Measurements from ENCODE around the gene MSANTD1.

DNA sequence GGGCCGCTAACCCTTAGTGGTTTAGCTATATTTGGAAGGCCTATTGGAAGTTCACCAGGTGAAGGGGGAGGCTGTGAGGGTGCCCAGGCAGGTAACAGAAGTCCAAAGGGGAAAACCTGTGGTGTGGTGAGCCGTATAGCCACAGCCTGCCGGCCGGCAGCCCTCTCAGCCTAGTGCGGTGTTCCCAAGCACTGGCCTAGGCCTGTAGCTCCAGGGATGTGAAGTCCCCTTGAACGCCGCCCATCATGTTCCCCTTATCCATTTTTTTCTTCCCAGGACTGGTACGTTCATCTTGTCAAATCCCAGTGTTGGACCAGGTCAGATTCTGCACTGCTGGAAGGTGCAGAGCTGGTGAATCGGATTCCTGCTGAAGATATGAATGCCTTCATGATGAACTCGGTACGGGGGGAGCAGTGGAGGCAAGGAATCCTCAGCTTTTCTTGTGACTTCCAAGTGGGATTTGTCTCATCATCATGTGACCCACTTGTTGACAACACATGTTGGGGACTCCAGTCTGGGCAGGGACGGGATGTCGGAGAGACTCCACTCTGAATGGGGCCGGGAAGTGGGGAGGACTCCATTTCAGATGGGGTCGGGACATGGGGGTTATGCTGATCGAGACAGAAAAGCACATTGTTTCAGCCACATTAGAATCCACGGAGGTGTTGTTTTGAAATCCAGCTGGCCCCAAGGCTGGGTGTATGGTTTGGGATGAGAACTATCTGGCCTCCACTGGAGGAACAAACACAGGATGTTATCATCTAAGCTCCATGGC is 39.2 kb upstream of the MSANTD1 start:
- TF ChIP-seq CTCF (IDR thresholded peaks at IDR 0.05; ENCODE audit: extremely low read depth in 1 of 2, insufficient read depth in 1 of 2, low read depth in 1 of 2, low read length in 2 of 2) (no peak), POLR2A (IDR thresholded peaks at IDR 0.05; ENCODE audit: low read depth, low read length) (no peak), EZH2 (IDR thresholded peaks at IDR 0.05; ENCODE audit: borderline replicate concordance, low read depth, low read length, severe bottlenecking) (no peak), JUN (IDR thresholded peaks at IDR 0.05; ENCODE audit: borderline replicate concordance, insufficient read depth, insufficient read length, low read depth) (no peak), MYC (IDR thresholded peaks at IDR 0.05; ENCODE audit: low read depth, low read length) (no peak), POLR2AphosphoS5 (IDR thresholded peaks at IDR 0.05; ENCODE audit: insufficient read depth, low read depth, low read length) (no peak), MAX (IDR thresholded peaks at IDR 0.05; ENCODE audit: insufficient read depth, insufficient read length) (no peak), FOS (IDR thresholded peaks at IDR 0.05; ENCODE audit: borderline replicate concordance, insufficient read depth, low read length) (no peak)
